IPS-18c (cell line): ENCODE data around the gene S1PR3.

ENCODE experiments used
- H3K4me3 ChIP-seq: 2 replicates; pipeline ENCODE4 v1.7.0; 2013; ENCODE audit warnings: low read depth, mild to moderate bottlenecking, low read length, moderate library complexity; ENCODE audit not compliant: insufficient read depth
- H3K9me3 ChIP-seq: one replicate; pipeline ENCODE4 v1.6.1; 2013; ENCODE audit warnings: mild to moderate bottlenecking, low read length, moderate library complexity; ENCODE audit not compliant: control insufficient read depth, insufficient read depth

S1PR3 gene

DNA sequence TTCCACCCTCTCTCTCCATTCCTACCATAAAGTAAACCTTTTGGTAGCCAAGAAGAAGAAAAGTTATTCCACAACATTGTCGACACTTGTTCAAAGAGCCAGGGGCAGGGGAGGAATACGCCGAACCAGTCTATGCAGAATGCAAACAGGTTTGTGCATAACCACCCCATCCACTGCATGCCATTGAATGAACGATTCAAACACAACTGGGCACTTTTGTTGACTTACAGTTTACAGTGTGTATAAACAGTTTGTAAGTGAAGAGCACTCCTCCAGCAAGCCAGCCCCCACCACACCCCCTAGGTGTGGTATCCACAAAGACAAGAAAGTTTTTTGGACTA, 6.8 kb upstream of the S1PR3 start:
- no peaks in the 10 kb centered on the region for H3K9me3 ChIP-seq
- no peak overlapping the region for H3K4me3 ChIP-seq

- Histone ChIP-seq H3K4me3 (no peak overlapping the region), H3K9me3 (no peaks in the 10 kb centered on the region)
Observed at GRCh38 chr9:88985616-88986015, 5.7 kb upstream of the S1PR3 start.

DNA sequence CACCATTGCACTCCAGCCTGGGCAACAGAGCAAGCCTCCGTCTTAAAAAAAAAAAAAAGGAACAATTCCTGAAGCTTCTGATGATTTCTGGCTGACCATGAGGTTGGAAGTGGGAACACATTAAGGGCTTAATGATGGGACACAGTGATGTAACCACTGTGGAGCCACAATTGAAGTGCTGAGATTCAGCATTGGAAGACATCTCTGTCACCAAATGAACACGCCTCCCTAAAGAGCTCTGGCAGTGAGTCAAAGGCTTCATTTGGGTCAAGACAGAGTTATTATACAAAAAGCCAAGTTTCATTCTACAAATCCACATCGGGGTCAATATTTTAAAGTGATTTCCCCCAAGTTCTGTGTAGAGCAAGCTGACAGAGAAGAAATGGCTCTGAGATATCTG, 4.5 kb upstream of the S1PR3 start:
- H3K4me3 ChIP-seq: no peak overlapping the region
- no peaks in the 10 kb centered on the region for H3K9me3 ChIP-seq

DNA sequence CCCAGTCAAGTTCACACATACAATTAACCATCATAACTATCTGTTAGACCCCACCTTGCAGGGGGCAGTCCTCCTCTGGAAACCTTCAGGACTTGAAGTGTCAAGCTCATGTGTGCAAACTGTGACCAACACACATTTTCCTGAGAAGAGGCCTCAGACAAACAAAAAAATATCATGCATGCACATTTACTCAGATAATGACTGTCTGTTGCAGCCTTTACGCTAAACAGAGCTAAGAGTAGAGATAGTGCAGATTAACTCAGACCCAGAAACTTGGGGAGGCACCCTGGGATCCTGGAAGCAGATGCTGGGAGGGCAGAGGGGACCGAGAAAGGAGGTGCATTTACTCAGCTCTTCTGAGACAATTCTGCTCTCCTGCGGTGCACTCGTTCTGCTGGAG, 3.6 kb upstream of the S1PR3 start:
- Histone ChIP-seq H3K9me3 (no peaks in the 10 kb centered on the region), H3K4me3 (no peak overlapping the region)

GRCh38 chr9:88988796-88989641, 2.2 kb upstream of the S1PR3 start:
- Histone ChIP-seq H3K4me3 (no peak overlapping the region), H3K9me3 (no peaks in the 10 kb centered on the region)

GRCh38 chr9:88990041-88990728, 1.1 kb upstream of the S1PR3 start:
- H3K4me3 ChIP-seq: peak overlapping the region; percentile 71; the same call in 1 of the 2 replicates
- no peaks in the 10 kb centered on the region for H3K9me3 ChIP-seq

- H3K4me3 ChIP-seq: peak overlapping the region; percentile 71
- no peaks in the 10 kb centered on the region for H3K9me3 ChIP-seq
Observed at GRCh38 chr9:88990729-88991065, 571 bp upstream of the S1PR3 start.

- Histone ChIP-seq H3K4me3 (no peak overlapping the region), H3K9me3 (no peaks in the 10 kb centered on the region)
Observed at GRCh38 chr9:88992556-88992955, 1.3 kb downstream of the S1PR3 start.

GRCh38 chr9:88993327-88993726, 2.1 kb downstream of the S1PR3 start:
- no peaks in the 10 kb centered on the region for H3K9me3 ChIP-seq
- H3K4me3 ChIP-seq: no peak overlapping the region

- Histone ChIP-seq H3K4me3 (no peak overlapping the region), H3K9me3 (no peaks in the 10 kb centered on the region)
Observed at GRCh38 chr9:88993871-88994460, 2.7 kb downstream of the S1PR3 start.

DNA sequence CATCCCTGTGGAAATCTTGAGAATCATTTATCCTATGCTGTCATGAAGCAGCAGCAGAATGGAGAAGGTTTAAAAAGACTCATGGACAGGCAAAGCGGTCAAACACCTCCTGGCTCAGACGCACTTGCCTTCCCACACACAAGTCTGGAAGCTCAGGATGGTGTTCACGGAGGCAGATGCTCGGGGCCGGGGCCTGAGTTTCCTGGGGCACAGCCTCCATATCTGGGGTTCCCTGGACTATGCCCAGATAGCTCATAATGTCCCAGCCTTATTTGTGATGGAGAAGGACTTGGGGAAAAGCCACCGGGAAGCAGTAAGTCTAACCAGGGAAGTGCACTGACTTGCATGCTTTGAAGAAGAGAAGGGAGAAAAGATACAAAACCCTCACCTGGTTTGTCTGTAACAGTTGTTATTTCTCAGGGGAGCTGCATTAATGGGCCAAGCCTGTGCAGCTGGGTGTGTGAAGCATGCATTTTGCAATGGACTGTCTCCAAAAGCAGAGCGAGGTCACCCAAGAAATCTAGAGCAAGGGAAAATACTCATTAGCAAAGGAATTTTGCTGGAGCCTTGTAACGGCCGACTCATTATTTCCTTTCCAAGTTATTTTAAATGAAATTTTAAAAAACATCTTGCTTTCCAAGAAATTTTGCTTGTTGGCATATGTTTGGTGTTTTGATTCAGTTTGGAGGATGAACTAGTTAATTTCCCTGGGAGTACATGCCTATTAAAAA, 3.4 kb downstream of the S1PR3 start:
- Histone ChIP-seq H3K9me3 (no peaks in the 10 kb centered on the region), H3K4me3 (no peak overlapping the region)

- H3K4me3 ChIP-seq: no peak overlapping the region
- no peaks in the 10 kb centered on the region for H3K9me3 ChIP-seq
Observed at GRCh38 chr9:88995200-88995577, 3.9 kb downstream of the S1PR3 start.

DNA sequence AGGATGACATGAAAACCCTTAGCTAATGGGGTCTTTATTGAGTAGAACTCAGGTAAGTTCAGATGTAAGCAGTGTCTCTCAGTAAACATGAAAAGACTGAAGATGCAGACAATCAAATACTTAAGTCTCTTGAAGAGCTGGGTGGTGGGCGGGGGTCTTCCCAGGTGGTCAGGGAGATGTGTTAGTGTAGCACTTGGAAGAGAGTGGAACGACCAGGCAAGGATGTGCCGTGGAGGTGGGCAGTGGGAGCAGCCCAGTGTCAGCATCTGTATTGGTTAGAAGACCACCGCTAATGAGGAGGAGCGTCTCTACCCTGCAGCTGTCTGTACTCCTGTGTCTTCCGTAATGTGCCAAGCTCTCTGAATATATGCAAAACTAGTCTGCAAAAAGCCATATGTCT, 4.4 kb downstream of the S1PR3 start:
- Histone ChIP-seq H3K9me3 (no peaks in the 10 kb centered on the region), H3K4me3 (no peak overlapping the region)

DNA sequence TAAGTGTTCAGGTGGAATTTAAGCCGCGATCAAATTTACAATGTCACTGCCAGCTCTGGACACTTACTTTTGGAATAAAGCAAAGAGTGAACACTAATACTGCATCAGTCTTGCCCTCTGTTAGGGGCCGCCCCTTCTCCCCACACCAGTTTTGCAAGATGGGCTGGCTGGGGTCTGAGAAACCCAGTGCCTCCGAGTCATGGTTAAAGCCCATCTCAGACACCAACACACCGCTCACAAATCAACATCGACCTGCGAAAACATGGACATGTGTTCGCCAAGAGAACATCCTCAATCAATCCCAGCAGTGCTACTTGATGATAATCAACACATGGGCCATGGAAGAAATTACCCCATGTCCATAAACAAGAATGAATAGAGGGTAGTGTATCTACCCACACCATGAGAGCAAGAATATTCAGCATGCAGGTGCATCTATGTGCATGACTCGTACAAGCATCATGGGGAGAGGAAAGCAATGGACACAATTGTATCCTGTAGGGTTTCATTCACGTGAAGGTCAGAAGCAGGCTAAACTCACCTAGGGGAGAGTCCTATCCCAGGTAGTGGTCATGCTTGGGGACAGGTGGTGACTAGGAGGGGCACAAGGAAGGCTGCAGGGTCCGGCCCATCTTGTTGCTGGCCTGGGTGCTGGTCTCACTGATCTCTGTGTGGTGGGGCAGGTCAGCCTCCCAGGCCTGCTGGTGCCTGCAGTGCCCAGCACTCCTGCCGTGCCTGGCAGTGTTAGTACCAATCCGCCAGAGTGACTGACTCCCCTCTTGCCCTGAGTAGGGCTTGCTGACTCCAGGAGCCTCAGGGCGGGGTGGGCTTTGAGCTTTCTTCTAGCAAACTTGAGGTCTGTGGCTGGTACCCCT, 5.0 kb downstream of the S1PR3 start:
- Histone ChIP-seq H3K4me3 (no peak overlapping the region), H3K9me3 (no peaks in the 10 kb centered on the region)

- no peak overlapping the region for H3K4me3 ChIP-seq
Observed at GRCh38 chr9:88996921-88997235, 5.6 kb downstream of the S1PR3 start.

DNA sequence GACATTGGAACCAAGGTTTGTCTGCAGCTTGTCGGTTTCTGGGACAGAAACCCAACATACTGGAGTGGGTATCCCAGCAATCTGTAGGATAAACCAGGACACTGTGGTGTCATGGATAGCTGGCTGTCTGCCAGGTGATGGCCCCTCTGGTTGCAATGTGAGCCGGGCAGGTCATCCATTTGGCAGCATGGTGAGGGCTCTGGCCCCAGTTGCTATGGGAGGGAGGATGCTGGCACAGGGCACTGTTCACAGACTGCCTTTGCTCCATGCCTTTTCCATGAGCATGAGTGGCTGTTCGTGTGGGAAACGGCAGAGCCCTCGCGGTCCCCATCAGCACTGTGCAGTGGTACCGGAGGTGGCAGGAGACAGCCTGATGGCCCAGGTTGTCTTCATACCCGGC, 6.4 kb downstream of the S1PR3 start:
- Histone ChIP-seq H3K9me3 (no peaks in the 10 kb centered on the region), H3K4me3 (no peak overlapping the region)

More at GRCh38 chr9:88996921-88997235, 5.6 kb downstream of the S1PR3 start:
- H3K9me3 ChIP-seq: no peaks in the 10 kb centered on the region

- Histone ChIP-seq H3K9me3 (no peaks in the 10 kb centered on the region), H3K4me3 (no peak overlapping the region)
Observed at GRCh38 chr9:88998503-88998902, 7.2 kb downstream of the S1PR3 start.
